ENCODE results near the gene LSM14A. TPM values are rescaled to one million over a fixed set of nuclear protein-coding genes. Genes with fewer than 3 reads are reported as not detected.
A peak's percentile ranks its signal among the peaks of the same experiment; 100 is the strongest.

The LSM14A gene
- total RNA-seq, 1 experiment from 2014 or later, result 67.4 TPM

DNA sequence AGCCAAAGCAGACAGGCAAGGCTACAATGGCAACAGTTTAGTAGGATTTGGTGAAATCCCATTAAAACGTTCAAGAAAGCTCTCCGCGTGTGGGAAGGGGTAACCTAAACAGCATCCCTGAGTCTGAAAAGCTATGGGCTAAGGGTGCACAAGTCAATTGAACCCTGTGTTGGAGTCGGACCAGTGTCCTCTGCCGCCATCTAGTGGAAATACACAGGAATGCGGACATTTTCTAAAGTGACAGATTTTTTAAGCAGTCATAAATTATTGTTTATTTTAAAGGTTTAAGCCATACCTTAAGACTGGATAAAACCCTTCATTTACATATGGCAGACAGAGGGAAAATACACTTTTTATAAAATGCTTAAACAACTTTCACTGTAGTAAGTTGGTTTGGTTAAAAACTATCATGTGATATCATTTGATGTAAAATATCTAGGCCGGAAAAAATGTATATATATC, 26.5 kb upstream of the LSM14A start:
- peak; percentile 64 for DNase-seq
- H3K9me3 ChIP-seq (ENCODE audit: low read length), result no peaks in the 10 kb centered on the region
- BruUV-seq (replicated peaks), result no TSS peak
- no peak overlapping the region for H3K4me2 ChIP-seq (ENCODE audit: low read length)
- no peaks in the 10 kb centered on the region for H3K4me1 ChIP-seq (ENCODE audit: insufficient read depth, low read length)
- no peaks in the 10 kb centered on the region for H3K9me2 ChIP-seq (replicated peaks; ENCODE audit: low read length)
- POLR2A ChIA-PET (ENCODE audit: unreplicated experiment), result no interaction called here
- CTCF ChIA-PET, result interaction anchor here (0.6 kb wide), 2 partner anchors 24 to 71 kb away, joined by 3 read pairs; no protein-coding TSS in a partner anchor
- 0 out of 2 replicates have a peak, but pooled peaks have one; percentile 15 for ATAC-seq
- H3K27ac ChIP-seq (ENCODE audit: low read length), result no peak overlapping the region
- no peak overlapping the region for H3K4me3 ChIP-seq (ENCODE audit: low read length)
- no peak overlapping the region for H2AFZ ChIP-seq (ENCODE audit: low read length)
- H3K79me2 ChIP-seq (ENCODE audit: low read length), result no peaks in the 10 kb centered on the region
- no peaks in the 10 kb centered on the region for H3F3A ChIP-seq (ENCODE audit: low read length, unreplicated experiment)
- H4K20me1 ChIP-seq (ENCODE audit: low read length), result no peaks in the 10 kb centered on the region
- intact Hi-C loops (cut with micrococcal nuclease), result loop anchor here (1.0 kb wide), 1 partner anchor 24 kb away; no protein-coding TSS in a partner anchor
- no peak for TF ChIP-seq EZH2phosphoT487 (IDR thresholded peaks at IDR 0.05; ENCODE audit: borderline replicate concordance, low read length)
- peak; percentile 78 for TF ChIP-seq CTCF (conservative IDR thresholded peaks at IDR 0.05; ENCODE audit: low read depth, low read length)
- no peak overlapping the region for H3K9ac ChIP-seq (ENCODE audit: low read length)
- H3K27me3 ChIP-seq (ENCODE audit: low read length), result no peaks in the 10 kb centered on the region
- no peaks in the 10 kb centered on the region for H3K36me3 ChIP-seq (ENCODE audit: low read depth, low read length)

- H3K27me3 ChIP-seq (ENCODE audit: low read length), result no peaks in the 10 kb centered on the region
- ATAC-seq, result no peak
- intact Hi-C loops (cut with micrococcal nuclease), result no loop called here
- H3K27ac ChIP-seq (ENCODE audit: low read length), result no peak overlapping the region
- H3K9me2 ChIP-seq (replicated peaks; ENCODE audit: low read length), result no peaks in the 10 kb centered on the region
- POLR2A ChIA-PET (ENCODE audit: unreplicated experiment), result interaction anchor here (0.6 kb wide), 1 partner anchor 639 kb away, joined by 3 read pairs; no protein-coding TSS in a partner anchor
- CTCF ChIA-PET, result no interaction called here
- no peaks in the 10 kb centered on the region for H3K9me3 ChIP-seq (ENCODE audit: low read length)
- no peak for DNase-seq
- H3K79me2 ChIP-seq (ENCODE audit: low read length), result no peaks in the 10 kb centered on the region
- H3K4me2 ChIP-seq (ENCODE audit: low read length), result no peak overlapping the region
- H3K9ac ChIP-seq (ENCODE audit: low read length), result no peak overlapping the region
- H4K20me1 ChIP-seq (ENCODE audit: low read length), result no peaks in the 10 kb centered on the region
- no peak overlapping the region for H3K4me3 ChIP-seq (ENCODE audit: low read length)
- no peaks in the 10 kb centered on the region for H3F3A ChIP-seq (ENCODE audit: low read length, unreplicated experiment)
- BruUV-seq (replicated peaks), result no TSS peak
- no peaks in the 10 kb centered on the region for H3K4me1 ChIP-seq (ENCODE audit: insufficient read depth, low read length)
- H2AFZ ChIP-seq (ENCODE audit: low read length), result no peak overlapping the region
- no peak for TF ChIP-seq EZH2phosphoT487 (IDR thresholded peaks at IDR 0.05; ENCODE audit: borderline replicate concordance, low read length)
- H3K36me3 ChIP-seq (ENCODE audit: low read depth, low read length), result no peaks in the 10 kb centered on the region
Observed at GRCh38 chr19:34148658-34149185, 23.6 kb upstream of the LSM14A start.

DNA sequence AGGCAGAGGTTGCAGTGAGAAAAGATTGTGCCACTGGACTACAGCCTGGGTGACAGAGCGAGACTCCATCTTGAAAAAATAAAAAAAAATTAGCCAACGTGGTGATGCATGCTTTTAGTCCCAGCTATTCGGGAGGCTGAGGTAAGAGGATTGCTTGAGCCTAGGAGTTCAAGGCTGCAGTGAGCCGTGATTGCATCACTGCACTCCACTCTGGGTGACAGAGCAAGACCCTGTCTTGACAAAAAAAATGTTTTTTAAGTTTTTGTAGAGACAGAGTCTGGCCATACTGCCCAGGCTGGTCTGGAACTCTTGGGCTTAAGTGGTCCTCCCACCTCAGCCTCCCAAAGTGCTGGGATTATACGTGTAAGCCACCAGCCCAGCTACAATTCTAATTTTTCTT, 22.4 kb upstream of the LSM14A start:
- no peak for DNase-seq
- TF ChIP-seq CTCF (conservative IDR thresholded peaks at IDR 0.05; ENCODE audit: low read depth, low read length), result no peak
- TF ChIP-seq EZH2 (IDR thresholded peaks at IDR 0.05; ENCODE audit: low read length, unreplicated experiment), result no peak
- TF ChIP-seq EZH2phosphoT487 (IDR thresholded peaks at IDR 0.05; ENCODE audit: borderline replicate concordance, low read length), result no peak

More for the DNA sequence above, 22.4 kb upstream of the LSM14A start:
- intact Hi-C loops (cut with micrococcal nuclease), result no loop called here
- ATAC-seq, result no peak
- no peak overlapping the region for H2AFZ ChIP-seq (ENCODE audit: low read length)
- no peaks in the 10 kb centered on the region for H3K9me3 ChIP-seq (ENCODE audit: low read length)
- H3K4me1 ChIP-seq (ENCODE audit: insufficient read depth, low read length), result no peaks in the 10 kb centered on the region
- H3K4me2 ChIP-seq (ENCODE audit: low read length), result no peak overlapping the region
- H3F3A ChIP-seq (ENCODE audit: low read length, unreplicated experiment), result no peaks in the 10 kb centered on the region
- no peaks in the 10 kb centered on the region for H3K79me2 ChIP-seq (ENCODE audit: low read length)
- no peak overlapping the region for H3K9ac ChIP-seq (ENCODE audit: low read length)
- no peaks in the 10 kb centered on the region for H3K9me2 ChIP-seq (replicated peaks; ENCODE audit: low read length)
- ChIA-PET CTCF (no interaction called here), POLR2A (ENCODE audit: unreplicated experiment) (no interaction called here)
- H3K27me3 ChIP-seq (ENCODE audit: low read length), result no peaks in the 10 kb centered on the region
- no peaks in the 10 kb centered on the region for H4K20me1 ChIP-seq (ENCODE audit: low read length)
- no TSS peak for BruUV-seq (replicated peaks)
- no peaks in the 10 kb centered on the region for H3K36me3 ChIP-seq (ENCODE audit: low read depth, low read length)
- H3K4me3 ChIP-seq (ENCODE audit: low read length), result no peak overlapping the region
- H3K27ac ChIP-seq (ENCODE audit: low read length), result no peak overlapping the region

Measured in PC-3 (cell line).